K562 (cell line): Measurements from ENCODE around the gene NLRP6. TPM values are rescaled to one million over a fixed set of nuclear protein-coding genes. Genes with fewer than 3 reads are reported as not detected.
A peak's percentile ranks its signal among the peaks of the same experiment; 100 is the strongest.

Source experiments
- ARID4B ChIP-seq: sonication (generic); formaldehyde crosslinking; IDR thresholded peaks from 2 replicates; pipeline ENCODE4 v1.8.0; 2022; ENCODE audit warnings: mild to moderate bottlenecking, missing genetic modification reagents
- ETS2 ChIP-seq: IDR thresholded peaks from 2 replicates; pipeline ENCODE4 v1.6.1; 2016; ENCODE audit warnings: borderline replicate concordance, missing genetic modification characterization, mild to moderate bottlenecking, moderate library complexity, missing compliant biosample characterization; ENCODE audit not compliant: poor library complexity, severe bottlenecking
- FOXJ2 ChIP-seq: fragments of 200-800 bp; sonication (Bioruptor generic); IDR thresholded peaks from 2 replicates; pipeline ENCODE4 v1.6.1; 2016; ENCODE audit warnings: missing genetic modification characterization, missing compliant biosample characterization
- NFIX ChIP-seq: fragments of 250-450 bp; sonication (Bioruptor Pico); IDR thresholded peaks from 2 replicates; pipeline ENCODE4 v1.4.0; 2020; ENCODE audit warnings: low read depth, mild to moderate bottlenecking, moderate library complexity
- RBBP5 ChIP-seq: fragments of 200-600 bp; sonication (generic); IDR thresholded peaks from 2 replicates; pipeline ENCODE4 v1.6.1; 2012; ENCODE audit warnings: borderline replicate concordance, mild to moderate bottlenecking, low read length, control low read depth, inconsistent platforms; ENCODE audit not compliant: insufficient read depth, poor library complexity, severe bottlenecking
- RNF219 ChIP-seq: fragments of 250-450 bp; sonication (Bioruptor Pico); IDR thresholded peaks from 2 replicates; pipeline ENCODE4 v1.5.0; 2022; ENCODE audit warnings: mild to moderate bottlenecking
- SMARCA4 ChIP-seq: fragments of 450-650 bp; IDR thresholded peaks from 2 replicates; pipeline ENCODE4 v1.6.1; 2016
- TFAP4 ChIP-seq: sonication (generic); formaldehyde crosslinking; IDR thresholded peaks from 2 replicates; pipeline ENCODE4 v1.8.0; 2022; ENCODE audit warnings: missing genetic modification reagents, mild to moderate bottlenecking, moderate library complexity, borderline replicate concordance
- ZBTB2 ChIP-seq: fragments of 450-650 bp; IDR thresholded peaks from 2 replicates; pipeline ENCODE4 v1.6.1; 2016; ENCODE audit warnings: antibody characterized with exemption
- ZFX ChIP-seq: sonication (generic); formaldehyde crosslinking; IDR thresholded peaks from 2 replicates; pipeline ENCODE4 v1.8.0; 2022; ENCODE audit warnings: mild to moderate bottlenecking, missing genetic modification reagents, moderate library complexity
- ZNF212 ChIP-seq: fragments of 450-650 bp; formaldehyde crosslinking; IDR thresholded peaks from 2 replicates; pipeline ENCODE4 v1.4.0; 2020; ENCODE audit warnings: mild to moderate bottlenecking
- ZNF217 ChIP-seq: sonication (generic); formaldehyde crosslinking; IDR thresholded peaks from 2 replicates; pipeline ENCODE4 v1.8.0; 2022; ENCODE audit warnings: mild to moderate bottlenecking, missing genetic modification reagents
- ZNF655 ChIP-seq: fragments of 250-450 bp; sonication (Bioruptor Pico); IDR thresholded peaks from 2 replicates; pipeline ENCODE4 v1.5.0; 2021
- ZSCAN29 ChIP-seq: fragments of 450-650 bp; IDR thresholded peaks from 2 replicates; pipeline ENCODE4 v1.6.1; 2017
- polyA plus RNA-seq, 8 experiments: library from polyadenylated mRNA; depleted of rRNA in 4 of 8; stranded (reverse) in 5 of 8; unstranded in 3 of 8; fragments of >200 nt; fragmentation: Nextera tagmentation in 2 of 8; fragmentation: Illumina TruSeq in 1 of 8; extraction: Ambion mirVana in 2 of 8; extraction: Trizol in 1 of 8; gene quantifications; 2 replicates each; pipeline versions ENCODE4 v1.2.1 to v1.2.3, GENCODE V29; 2011 to 2014; ENCODE audit warnings: inconsistent platforms in 1 of 8, missing spikeins in 1 of 8
- total RNA-seq, 7 experiments: library from RNA; depleted of rRNA in 6 of 7; stranded (reverse); fragments of >200 nt in 6 of 7; fragmentation: Illumina TruSeq in 2 of 7; extraction: Trizol in 2 of 7; gene quantifications; 2 replicates each; pipeline versions ENCODE4 v1.2.1 to v1.2.3, GENCODE V29; 2011 to 2021; ENCODE audit warnings: low replicate concordance in 1 of 7

The NLRP6 gene
- total and polyA plus RNA-seq, 9 of the 15 experiments (the other 6 are each of a cell fraction or from before 2014, with no cell fraction given): 0.03 to 0.18 (median 0.15) TPM; not detected in 5

- no peak for TF ChIP-seq RNF219 (CRISPR knock-in tag)
- no peak for TF ChIP-seq ZSCAN29
- no peak for TF ChIP-seq ETS2 (tag)
- no peak for TF ChIP-seq ZNF655 (CRISPR knock-in tag)
- no peak for TF ChIP-seq ZNF212 (CRISPR knock-in tag)
- peak; percentile 54; the same call in 1 of the 2 replicates for TF ChIP-seq ZFX (CRISPR knock-in tag)
- TF ChIP-seq ZNF217 (CRISPR knock-in tag): no peak
- TF ChIP-seq RBBP5: peak; percentile 42
- no peak for TF ChIP-seq NFIX
- TF ChIP-seq TFAP4 (CRISPR knock-in tag): no peak
- TF ChIP-seq ZBTB2: no peak
- no peak for TF ChIP-seq ARID4B (CRISPR knock-in tag)
- no peak for TF ChIP-seq FOXJ2 (tag)
- no peak for TF ChIP-seq SMARCA4
Observed at GRCh38 chr11:288478-289397, 10.5 kb downstream of the NLRP6 start, which contains the start of gene PGGHG (continued).
